GM21423 (cell line): Measurements from ENCODE around the gene TEX2.

Source experiments
- ATAC-seq: cut with Tn5 transposase; IDR thresholded peaks from one replicate; pipeline ENCODE4 v1.9.1; 2021; ENCODE audit warnings: mild to moderate bottlenecking, moderate library complexity; ENCODE audit not compliant: unreplicated experiment

TEX2 gene

GRCh38 chr17:64124609-64125008 lies 138.5 kb downstream of the TEX2 start:
- no peak for ATAC-seq

GRCh38 chr17:64123114-64123513 lies 139.9 kb downstream of the TEX2 start:
- ATAC-seq, result no peak

- peak; percentile 80 for ATAC-seq
Measured at GRCh38 chr17:64120972-64121786, 141.9 kb downstream of the TEX2 start.

- ATAC-seq, result no peak
Measured at GRCh38 chr17:64120159-64120810, 142.8 kb downstream of the TEX2 start.

- ATAC-seq, result no peak
Measured at GRCh38 chr17:64117981-64118979, 144.8 kb downstream of the TEX2 start.

- ATAC-seq, result no peak
Measured at GRCh38 chr17:64115822-64116534, 147.1 kb downstream of the TEX2 start.

GRCh38 chr17:64115043-64115698 lies 147.9 kb downstream of the TEX2 start:
- no peak for ATAC-seq

GRCh38 chr17:64113006-64113405 lies 150.1 kb downstream of the TEX2 start:
- no peak for ATAC-seq

- no peak for ATAC-seq
Measured at GRCh38 chr17:64111831-64112230, 151.2 kb downstream of the TEX2 start.

- no peak for ATAC-seq
Measured at GRCh38 chr17:64110379-64111152, 152.5 kb downstream of the TEX2 start.

- no peak for ATAC-seq
Measured at GRCh38 chr17:64109400-64109799, 153.7 kb downstream of the TEX2 start.

- ATAC-seq, result no peak
Measured at GRCh38 chr17:64107500-64108236, 155.4 kb downstream of the TEX2 start.

GRCh38 chr17:64106918-64107317 lies 156.1 kb downstream of the TEX2 start:
- no peak for ATAC-seq

GRCh38 chr17:64103391-64104364 lies 159.4 kb downstream of the TEX2 start:
- ATAC-seq, result peak; percentile 49

- no peak for ATAC-seq
Measured at GRCh38 chr17:64102627-64103390, 160.3 kb downstream of the TEX2 start.

- ATAC-seq, result no peak
Measured at GRCh38 chr17:64099543-64099942, 163.5 kb downstream of the TEX2 start.
